SK-N-SH (cell line): ENCODE results near the gene ISYNA1. TPM values are rescaled to one million over a fixed set of nuclear protein-coding genes. Genes with fewer than 3 reads are reported as not detected.

Experiments
- CTCF ChIA-PET: fragments of 300-600, 350-600 bp; formaldehyde crosslinking; extraction: SDS; loops from one replicate; lab custom pipeline; 2021; lab: Yijun Ruan, JAX
- POLR2A ChIA-PET: fragments of 350-600 bp; sonication (Branson Sonifier 250); formaldehyde crosslinking; extraction: SDS; loops from one replicate; lab custom pipeline; 2020; ENCODE audit warnings: antibody characterized with exemption, inconsistent platforms; lab: Yijun Ruan, JAX
- DNase-seq: peaks from one replicate; pipeline ENCODE4 v3.0.0; 2012
- H2AFZ ChIP-seq: fragments of 200-600 bp; sonication (generic); 2 replicates; pipeline ENCODE4 v1.8.1; 2016; ENCODE audit warnings: antibody characterized with exemption, mild to moderate bottlenecking, low read depth
- H3F3A ChIP-seq: fragments of 200-600 bp; sonication (generic); replicated peaks from 2 replicates; pipeline ENCODE3; 2016; ENCODE audit warnings: antibody characterized with exemption, mild to moderate bottlenecking; ENCODE audit not compliant: insufficient read depth
- H3K27ac ChIP-seq, 2 experiments: fragments of 200-500 bp in 1 of 2; fragments of 200-600 bp in 1 of 2; sonication (Bioruptor generic) in 1 of 2; sonication (generic), shearing (Covaris generic) in 1 of 2; 2 replicates each; pipeline versions ENCODE4 v1.5.1 to v1.6.1; 2014 to 2016; ENCODE audit warnings: low read depth in 2 of 2, inconsistent platforms in 1 of 2, low read length in 1 of 2, mild to moderate bottlenecking in 1 of 2, mixed read lengths in 1 of 2
- H3K27me3 ChIP-seq: fragments of 200-600 bp; sonication (generic), shearing (Covaris generic); 2 replicates; pipeline ENCODE4 v1.6.1; 2016; ENCODE audit warnings: mixed run types; ENCODE audit not compliant: insufficient read depth
- H3K36me3 ChIP-seq, 2 experiments: fragments of 200-500 bp in 1 of 2; fragments of 200-600 bp in 1 of 2; sonication (Bioruptor generic) in 1 of 2; sonication (generic) in 1 of 2; replicated peaks in 1 of 2; 2 replicates each; pipeline versions ENCODE3 to v1.5.1; 2014 to 2016; ENCODE audit warnings: low read length in 1 of 2, mild to moderate bottlenecking in 1 of 2; ENCODE audit not compliant: insufficient read depth in 2 of 2, control insufficient read depth in 1 of 2
- H3K4me1 ChIP-seq, 2 experiments: fragments of 200-500 bp in 1 of 2; fragments of 200-600 bp in 1 of 2; sonication (Bioruptor generic) in 1 of 2; sonication (generic), shearing (Covaris generic) in 1 of 2; 2 replicates each; pipeline versions ENCODE4 v1.5.1 to v1.6.1; 2014 to 2016; ENCODE audit warnings: low read depth in 1 of 2, low read length in 1 of 2, mixed run types in 1 of 2; ENCODE audit not compliant: insufficient read depth in 2 of 2, control insufficient read depth in 1 of 2
- H3K4me2 ChIP-seq: fragments of 200-600 bp; sonication (generic), shearing (Covaris generic); 2 replicates; pipeline ENCODE4 v1.6.1; 2017; ENCODE audit warnings: mixed run types
- H3K4me3 ChIP-seq, 2 experiments: fragments of 200-500 bp in 1 of 2; fragments of 200-600 bp in 1 of 2; sonication (Bioruptor generic) in 1 of 2; sonication (generic), shearing (Covaris generic) in 1 of 2; 2 replicates each; pipeline versions ENCODE4 v1.5.1 to v1.8.1; 2014 to 2016; ENCODE audit warnings: low read depth in 2 of 2, inconsistent platforms in 1 of 2, low read length in 1 of 2, mild to moderate bottlenecking in 1 of 2, mixed read lengths in 1 of 2, moderate library complexity in 1 of 2
- H3K79me2 ChIP-seq: fragments of 200-600 bp; sonication (generic); 2 replicates; pipeline ENCODE4 v1.8.1; 2017; ENCODE audit warnings: mild to moderate bottlenecking; ENCODE audit not compliant: insufficient read depth
- H3K9ac ChIP-seq: fragments of 200-600 bp; sonication (generic); 2 replicates; pipeline ENCODE4 v1.6.1; 2017; ENCODE audit warnings: mixed run types
- H3K9me2 ChIP-seq: fragments of 200-600 bp; sonication (generic); 2 replicates; pipeline ENCODE4 v1.6.1; 2017; ENCODE audit warnings: mixed run types
- H3K9me3 ChIP-seq: fragments of 200-600 bp; sonication (generic); 2 replicates; pipeline ENCODE4 v1.6.1; 2017; ENCODE audit warnings: mixed run types, mild to moderate bottlenecking, moderate library complexity
- H4K20me1 ChIP-seq: fragments of 200-600 bp; sonication (generic); 2 replicates; pipeline ENCODE4 v1.6.1; 2017; ENCODE audit warnings: mild to moderate bottlenecking, mixed run types; ENCODE audit not compliant: insufficient read depth
- EP300 ChIP-seq, 2 experiments: IDR thresholded peaks; 2 replicates each; pipeline versions ENCODE4 v1.4.0 to v1.6.1; 2012; ENCODE audit warnings: borderline replicate concordance in 1 of 2, low read depth in 1 of 2, low read length in 1 of 2
- FOXJ3 ChIP-seq: sonication (generic); formaldehyde crosslinking; IDR thresholded peaks from 2 replicates; pipeline ENCODE4 v1.5.1; 2020; ENCODE audit warnings: mild to moderate bottlenecking, missing genetic modification reagents
- FOXM1 ChIP-seq: IDR thresholded peaks from 2 replicates; pipeline ENCODE4 v1.4.0; 2012; ENCODE audit warnings: low read depth, mild to moderate bottlenecking
- IRF3 ChIP-seq: fragments of 150-350 bp; IDR thresholded peaks from 2 replicates; pipeline ENCODE4 v1.6.1; 2016; ENCODE audit warnings: mild to moderate bottlenecking, low read depth, low read length
- NFIC ChIP-seq: IDR thresholded peaks from 2 replicates; pipeline ENCODE4 v1.4.0; 2012; ENCODE audit warnings: borderline replicate concordance
- RCOR1 ChIP-seq: fragments of 150-350 bp; IDR thresholded peaks from 2 replicates; pipeline ENCODE4 v1.6.1; 2017; ENCODE audit warnings: antibody characterized with exemption, low read length
- RXRA ChIP-seq: IDR thresholded peaks from 2 replicates; pipeline ENCODE4 v1.4.0; 2012; ENCODE audit warnings: low read depth, mild to moderate bottlenecking, borderline replicate concordance
- SIN3A ChIP-seq: IDR thresholded peaks from 2 replicates; pipeline ENCODE4 v1.6.1; 2012; ENCODE audit warnings: low read depth, mild to moderate bottlenecking, low read length, moderate library complexity, borderline replicate concordance
- TAF1 ChIP-seq: IDR thresholded peaks from 2 replicates; pipeline ENCODE4 v1.6.1; 2012; ENCODE audit warnings: low read depth, mild to moderate bottlenecking, low read length, moderate library complexity, borderline replicate concordance
- WGBS: methylation state at CpG from one replicate; pipeline ENCODE4 v1.1.6; 2017; ENCODE audit warnings: low lambda C conversion rate; 5-methylcytosine and 5-hydroxymethylcytosine counted together
- polyA plus RNA-seq, 3 experiments: library from polyadenylated mRNA; depleted of rRNA; stranded (reverse); fragments of >200 nt; gene quantifications; 2 replicates each; pipeline ENCODE4 v1.2.3, GENCODE V29; 2012
- TF ChIP-seq, protein P1 (sequence below): fragments of 150-350 bp; IDR thresholded peaks from 2 replicates; pipeline ENCODE4 v1.6.1; 2017; ENCODE audit warnings: antibody characterized with exemption, low read length, low read depth, borderline replicate concordance
- TF ChIP-seq, protein P2 (sequence below): IDR thresholded peaks from 2 replicates; pipeline ENCODE4 v1.4.0; 2012; ENCODE audit warnings: low read depth, borderline replicate concordance
- TF ChIP-seq, protein P3 (sequence below): IDR thresholded peaks from 2 replicates; pipeline ENCODE4; 2012
- TF ChIP-seq, protein P4 (sequence below): fragments of 200-600 bp; sonication (generic); IDR thresholded peaks from 2 replicates; pipeline ENCODE4 v1.6.1; 2017; ENCODE audit warnings: antibody characterized with exemption, mild to moderate bottlenecking, moderate library complexity

ISYNA1 gene
- polyA plus RNA-seq, 1 of the 3 experiments (the other 2 are of a cell fraction) = 48.0 TPM

GRCh38 chr19:18415178-18415867, 22.6 kb downstream of the ISYNA1 start:
- Histone ChIP-seq H4K20me1 (no peaks in the 10 kb centered on the region; the same call in 1 of the 2 replicates), H3K4me2 (no peak overlapping the region; the same call in 1 of the 2 replicates), H3K36me3 (no peaks in the 10 kb centered on the region), H3K27me3 (no peaks in the 10 kb centered on the region), H3K4me3 (no peak overlapping the region), H3K9ac (no peak overlapping the region), H3K79me2 (peaks cover 11% of the 10 kb centered on the region), H3K9me2 (no peaks in the 10 kb centered on the region), H3K27ac (no peak overlapping the region), H2AFZ (no peak overlapping the region), H3K9me3 (no peaks in the 10 kb centered on the region), H3F3A (peaks cover 22% of the 10 kb centered on the region), H3K4me1 (peaks cover 42 to 44% of the 10 kb centered on the region in 2 experiments; a peak in 3 of 4 replicates)
- WGBS = 88% methylated on average over 18 of the region's 25 CpGs
- POLR2A ChIA-PET = interaction anchor here (1.7 kb wide), 1 partner anchor 134 kb away, joined by 7 read pairs; the partner anchor contains the start of gene JUND
- CTCF ChIA-PET = interaction anchor here (1.1 to 12.1 kb wide), 6 partner anchors 23 to 175 kb away, joined by 3 to 217 read pairs (median 62); partner anchors contain the start of genes GDF15 and JUND
- DNase-seq = no peak
- no peak for TF ChIP-seq NFIC
- TF ChIP-seq SIN3A = no peak
- TF ChIP-seq IRF3 = no peak
- TF ChIP-seq, protein P1, sequence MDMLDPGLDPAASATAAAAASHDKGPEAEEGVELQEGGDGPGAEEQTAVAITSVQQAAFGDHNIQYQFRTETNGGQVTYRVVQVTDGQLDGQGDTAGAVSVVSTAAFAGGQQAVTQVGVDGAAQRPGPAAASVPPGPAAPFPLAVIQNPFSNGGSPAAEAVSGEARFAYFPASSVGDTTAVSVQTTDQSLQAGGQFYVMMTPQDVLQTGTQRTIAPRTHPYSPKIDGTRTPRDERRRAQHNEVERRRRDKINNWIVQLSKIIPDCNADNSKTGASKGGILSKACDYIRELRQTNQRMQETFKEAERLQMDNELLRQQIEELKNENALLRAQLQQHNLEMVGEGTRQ = no peak
- no peak for TF ChIP-seq RXRA
- TF ChIP-seq EP300 (IDR thresholded peaks at IDR 0.05; ENCODE audit: borderline replicate concordance in 1 of 2, low read depth in 1 of 2, low read length in 1 of 2) = no peak
- TF ChIP-seq, protein P2, sequence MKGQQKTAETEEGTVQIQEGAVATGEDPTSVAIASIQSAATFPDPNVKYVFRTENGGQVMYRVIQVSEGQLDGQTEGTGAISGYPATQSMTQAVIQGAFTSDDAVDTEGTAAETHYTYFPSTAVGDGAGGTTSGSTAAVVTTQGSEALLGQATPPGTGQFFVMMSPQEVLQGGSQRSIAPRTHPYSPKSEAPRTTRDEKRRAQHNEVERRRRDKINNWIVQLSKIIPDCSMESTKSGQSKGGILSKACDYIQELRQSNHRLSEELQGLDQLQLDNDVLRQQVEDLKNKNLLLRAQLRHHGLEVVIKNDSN = no peak
- TF ChIP-seq FOXM1 = no peak
- no peak for TF ChIP-seq TAF1

- no peak overlapping the region for H3K9ac ChIP-seq
- no peaks in the 10 kb centered on the region for H3K27me3 ChIP-seq
- H3K4me2 ChIP-seq = no peak overlapping the region; the same call in 1 of the 2 replicates
- no peaks in the 10 kb centered on the region for H3K36me3 ChIP-seq
- 73% methylated on average over 9 of the region's 11 CpGs for WGBS
- H3K9me3 ChIP-seq = no peaks in the 10 kb centered on the region
- DNase-seq = no peak
- no peaks in the 10 kb centered on the region for H3K9me2 ChIP-seq
- 0 out of 2 replicates have a peak overlapping the region, but pooled peaks have one; percentile 29 for H2AFZ ChIP-seq
- CTCF ChIA-PET = interaction anchor here (0.9 to 12.1 kb wide), 8 partner anchors 26 to 206 kb away, joined by 3 to 217 read pairs (median 8); partner anchors contain the start of genes GDF15 and JUND
- H3K79me2 ChIP-seq = peaks cover 6% of the 10 kb centered on the region; the same call in 1 of the 2 replicates
- peaks cover 22% of the 10 kb centered on the region for H3F3A ChIP-seq
- H3K4me3 ChIP-seq = no peak overlapping the region
- H3K27ac ChIP-seq = no peak overlapping the region
- no peaks in the 10 kb centered on the region for H4K20me1 ChIP-seq
- peaks cover 39 to 44% of the 10 kb centered on the region in 2 experiments; a peak in 3 of 4 replicates for H3K4me1 ChIP-seq
- TF ChIP-seq RCOR1 = no peak
- TF ChIP-seq, protein P3, sequence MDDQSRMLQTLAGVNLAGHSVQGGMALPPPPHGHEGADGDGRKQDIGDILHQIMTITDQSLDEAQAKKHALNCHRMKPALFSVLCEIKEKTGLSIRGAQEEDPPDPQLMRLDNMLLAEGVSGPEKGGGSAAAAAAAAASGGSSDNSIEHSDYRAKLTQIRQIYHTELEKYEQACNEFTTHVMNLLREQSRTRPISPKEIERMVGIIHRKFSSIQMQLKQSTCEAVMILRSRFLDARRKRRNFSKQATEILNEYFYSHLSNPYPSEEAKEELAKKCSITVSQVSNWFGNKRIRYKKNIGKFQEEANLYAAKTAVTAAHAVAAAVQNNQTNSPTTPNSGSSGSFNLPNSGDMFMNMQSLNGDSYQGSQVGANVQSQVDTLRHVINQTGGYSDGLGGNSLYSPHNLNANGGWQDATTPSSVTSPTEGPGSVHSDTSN = no peak
- TF ChIP-seq, protein P4, sequence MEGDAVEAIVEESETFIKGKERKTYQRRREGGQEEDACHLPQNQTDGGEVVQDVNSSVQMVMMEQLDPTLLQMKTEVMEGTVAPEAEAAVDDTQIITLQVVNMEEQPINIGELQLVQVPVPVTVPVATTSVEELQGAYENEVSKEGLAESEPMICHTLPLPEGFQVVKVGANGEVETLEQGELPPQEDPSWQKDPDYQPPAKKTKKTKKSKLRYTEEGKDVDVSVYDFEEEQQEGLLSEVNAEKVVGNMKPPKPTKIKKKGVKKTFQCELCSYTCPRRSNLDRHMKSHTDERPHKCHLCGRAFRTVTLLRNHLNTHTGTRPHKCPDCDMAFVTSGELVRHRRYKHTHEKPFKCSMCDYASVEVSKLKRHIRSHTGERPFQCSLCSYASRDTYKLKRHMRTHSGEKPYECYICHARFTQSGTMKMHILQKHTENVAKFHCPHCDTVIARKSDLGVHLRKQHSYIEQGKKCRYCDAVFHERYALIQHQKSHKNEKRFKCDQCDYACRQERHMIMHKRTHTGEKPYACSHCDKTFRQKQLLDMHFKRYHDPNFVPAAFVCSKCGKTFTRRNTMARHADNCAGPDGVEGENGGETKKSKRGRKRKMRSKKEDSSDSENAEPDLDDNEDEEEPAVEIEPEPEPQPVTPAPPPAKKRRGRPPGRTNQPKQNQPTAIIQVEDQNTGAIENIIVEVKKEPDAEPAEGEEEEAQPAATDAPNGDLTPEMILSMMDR = no peak
- TF ChIP-seq FOXJ3 (CRISPR knock-in tag) = no peak
- POLR2A ChIA-PET = interaction anchor here (1.5 to 1.7 kb wide), 2 partner anchors 92 to 133 kb away, joined by 7 read pairs; partner anchors contain the start of genes JUND and LSM4
These were observed 23.3 kb downstream of the ISYNA1 start for GRCh38 chr19:18414504-18415177.
